AG09309 (cell line): ENCODE results near the gene PRR20C.
"Not testable (repeated sequence)": the region's sequence is repeated elsewhere in the genome, so short reads cannot be mapped to it uniquely, and the experiment has no call there.

Experiments
- DNase-seq: peaks from one replicate; pipeline ENCODE4 v3.0.0-alpha.2; 2010; ENCODE audit warnings: low read depth
- H3K4me3 ChIP-seq: 2 replicates; pipeline ENCODE4 v1.5.1; 2011; ENCODE audit warnings: mild to moderate bottlenecking, low read depth, low read length, moderate library complexity; ENCODE audit not compliant: control insufficient read depth
- TF ChIP-seq, protein P1 (sequence below): IDR thresholded peaks from 2 replicates; pipeline ENCODE4 v1.5.1; 2011; ENCODE audit warnings: mild to moderate bottlenecking, low read depth, low read length, inconsistent platforms; ENCODE audit not compliant: insufficient read depth, control insufficient read depth; ENCODE audit errors: missing control alignments

Gene PRR20C

DNA sequence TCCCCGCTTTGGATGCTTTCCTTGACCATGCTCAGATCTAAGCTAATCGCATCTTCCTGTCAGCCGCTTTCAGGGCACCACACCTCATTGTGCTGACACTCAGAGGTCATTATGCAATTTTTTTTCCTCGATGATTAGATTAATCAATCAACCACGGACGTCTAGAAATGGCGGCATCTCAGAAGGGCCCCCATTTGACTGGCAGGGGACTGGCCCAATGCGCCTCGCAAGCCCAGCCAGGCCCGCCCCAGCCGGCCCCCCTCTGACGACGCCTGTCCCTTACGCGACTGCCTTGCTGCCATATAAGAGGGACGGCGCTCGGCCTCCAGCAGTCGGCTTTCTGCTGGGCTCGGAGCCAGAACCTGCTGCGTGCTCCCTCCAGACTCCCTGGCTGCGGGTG lies 6.5 kb downstream of the PRR20C start, which contains the start of gene PRR20D:
PRR20D (plus strand) TSS at position 301 of the 400 bp plus-strand sequence. CDS start 387 bp downstream, outside the sequence.
- H3K4me3 ChIP-seq, DNase-seq: not testable (repeated sequence)

DNA sequence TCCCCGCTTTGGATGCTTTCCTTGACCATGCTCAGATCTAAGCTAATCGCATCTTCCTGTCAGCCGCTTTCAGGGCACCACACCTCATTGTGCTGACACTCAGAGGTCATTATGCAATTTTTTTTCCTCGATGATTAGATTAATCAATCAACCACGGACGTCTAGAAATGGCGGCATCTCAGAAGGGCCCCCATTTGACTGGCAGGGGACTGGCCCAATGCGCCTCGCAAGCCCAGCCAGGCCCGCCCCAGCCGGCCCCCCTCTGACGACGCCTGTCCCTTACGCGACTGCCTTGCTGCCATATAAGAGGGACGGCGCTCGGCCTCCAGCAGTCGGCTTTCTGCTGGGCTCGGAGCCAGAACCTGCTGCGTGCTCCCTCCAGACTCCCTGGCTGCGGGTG lies 13.0 kb downstream of the PRR20C start, which contains the start of gene PRR20E:
PRR20E (plus strand) TSS at position 301 of the 400 bp plus-strand sequence. CDS start 387 bp downstream, outside the sequence.
- DNase-seq, H3K4me3 ChIP-seq: not testable (repeated sequence)

DNA sequence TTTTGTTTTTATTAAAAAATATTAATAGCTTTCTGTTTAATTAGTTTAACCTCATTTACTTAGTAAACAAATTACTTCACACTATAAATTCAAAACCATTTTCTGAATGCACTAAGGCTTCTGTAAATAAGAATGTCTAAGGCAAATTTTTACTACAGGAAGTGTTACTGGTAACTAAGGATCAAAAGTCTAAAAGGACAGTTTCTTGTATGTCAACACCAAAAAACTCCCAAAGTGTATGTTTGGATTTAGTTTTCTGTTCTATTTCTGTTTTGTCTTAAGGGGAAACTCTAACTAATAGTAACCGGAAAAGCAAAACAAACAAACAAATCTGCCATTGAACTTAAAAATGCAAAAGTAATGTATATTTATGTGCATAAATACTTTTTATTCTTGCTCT lies 37.8 kb downstream of the PRR20C start:
- no peak overlapping the region for H3K4me3 ChIP-seq
- TF ChIP-seq, protein P1, sequence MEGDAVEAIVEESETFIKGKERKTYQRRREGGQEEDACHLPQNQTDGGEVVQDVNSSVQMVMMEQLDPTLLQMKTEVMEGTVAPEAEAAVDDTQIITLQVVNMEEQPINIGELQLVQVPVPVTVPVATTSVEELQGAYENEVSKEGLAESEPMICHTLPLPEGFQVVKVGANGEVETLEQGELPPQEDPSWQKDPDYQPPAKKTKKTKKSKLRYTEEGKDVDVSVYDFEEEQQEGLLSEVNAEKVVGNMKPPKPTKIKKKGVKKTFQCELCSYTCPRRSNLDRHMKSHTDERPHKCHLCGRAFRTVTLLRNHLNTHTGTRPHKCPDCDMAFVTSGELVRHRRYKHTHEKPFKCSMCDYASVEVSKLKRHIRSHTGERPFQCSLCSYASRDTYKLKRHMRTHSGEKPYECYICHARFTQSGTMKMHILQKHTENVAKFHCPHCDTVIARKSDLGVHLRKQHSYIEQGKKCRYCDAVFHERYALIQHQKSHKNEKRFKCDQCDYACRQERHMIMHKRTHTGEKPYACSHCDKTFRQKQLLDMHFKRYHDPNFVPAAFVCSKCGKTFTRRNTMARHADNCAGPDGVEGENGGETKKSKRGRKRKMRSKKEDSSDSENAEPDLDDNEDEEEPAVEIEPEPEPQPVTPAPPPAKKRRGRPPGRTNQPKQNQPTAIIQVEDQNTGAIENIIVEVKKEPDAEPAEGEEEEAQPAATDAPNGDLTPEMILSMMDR: no peak
- no peak for DNase-seq
